ENCODE results near the gene RSPH6A. TPM values are rescaled to one million over a fixed set of nuclear protein-coding genes. Genes with fewer than 3 reads are reported as not detected.

RSPH6A gene
- total RNA-seq, 4 donors from 2014 or later = 0.54 to 3.3 TPM; not detected in 2

- DNase-seq = peak in 2 of 3 donors; percentile 68 to 72
- Histone ChIP-seq H3K36me3 (no peaks in the 10 kb centered on the region), H3K27me3 (no peaks in the 10 kb centered on the region), H3K9me3 (no peaks in the 10 kb centered on the region), H3K4me3 (peak overlapping the region; percentile 50 to 89 (median 84)), H3K4me1 (peaks cover 0 to 54% (median 13%) of the 10 kb centered on the region in 4 donors), H3K27ac (peak overlapping the region; percentile 79 to 99 (median 91))
- no peak for TF ChIP-seq CTCF (IDR thresholded peaks at IDR 0.05)
- peak in 1 of 2 donors; percentile 32 for TF ChIP-seq POLR2A (IDR thresholded peaks at IDR 0.05)
Observed at GRCh38 chr19:45767410-45767880, 47.7 kb downstream of the RSPH6A start.

- H3K4me1 ChIP-seq = peaks cover 0 to 48% (median 13%) of the 10 kb centered on the region in 4 donors
- no peaks in the 10 kb centered on the region for H3K27me3 ChIP-seq
- no peaks in the 10 kb centered on the region for H3K9me3 ChIP-seq
- H3K27ac ChIP-seq = peak overlapping the region; percentile 79 to 99 (median 91)
- DNase-seq = no peak
- peak overlapping the region; percentile 50 to 89 (median 84) for H3K4me3 ChIP-seq
- no peaks in the 10 kb centered on the region for H3K36me3 ChIP-seq
- no peak for TF ChIP-seq CTCF (IDR thresholded peaks at IDR 0.05)
- TF ChIP-seq POLR2A (IDR thresholded peaks at IDR 0.05) = no peak
Observed at GRCh38 chr19:45766869-45767346, 48.2 kb downstream of the RSPH6A start.

GRCh38 chr19:45766296-45766868 lies 48.7 kb downstream of the RSPH6A start:
- H3K36me3 ChIP-seq = no peaks in the 10 kb centered on the region
- no peak for DNase-seq
- TF ChIP-seq CTCF (IDR thresholded peaks at IDR 0.05) = no peak
- no peak for TF ChIP-seq POLR2A (IDR thresholded peaks at IDR 0.05)
- peaks cover 0 to 43% (median 11%) of the 10 kb centered on the region in 4 donors for H3K4me1 ChIP-seq
- peak overlapping the region; percentile 50 to 89 (median 84) for H3K4me3 ChIP-seq
- no peaks in the 10 kb centered on the region for H3K27me3 ChIP-seq
- H3K27ac ChIP-seq = peak overlapping the region; percentile 79 to 99 (median 91)
- no peaks in the 10 kb centered on the region for H3K9me3 ChIP-seq

GRCh38 chr19:45765702-45766295 lies 49.3 kb downstream of the RSPH6A start:
- Histone ChIP-seq H3K36me3 (no peaks in the 10 kb centered on the region), H3K27ac (peak overlapping the region in 1 of 4 donors; percentile 49), H3K27me3 (no peaks in the 10 kb centered on the region), H3K4me1 (peaks cover 0 to 37% (median 10%) of the 10 kb centered on the region in 4 donors), H3K9me3 (no peaks in the 10 kb centered on the region), H3K4me3 (peak overlapping the region in 1 of 4 donors; percentile 89)
- no peak for DNase-seq
- TF ChIP-seq POLR2A (IDR thresholded peaks at IDR 0.05) (no peak), CTCF (IDR thresholded peaks at IDR 0.05) (no peak)

- TF ChIP-seq CTCF (IDR thresholded peaks at IDR 0.05) (no peak), POLR2A (IDR thresholded peaks at IDR 0.05) (no peak)
- Histone ChIP-seq H3K27me3 (no peaks in the 10 kb centered on the region), H3K4me3 (no peak overlapping the region), H3K9me3 (no peaks in the 10 kb centered on the region), H3K27ac (peak overlapping the region in 1 of 4 donors; percentile 49), H3K36me3 (no peaks in the 10 kb centered on the region), H3K4me1 (peaks cover 0 to 36% (median 7%) of the 10 kb centered on the region in 4 donors)
- DNase-seq = no peak
Observed at GRCh38 chr19:45764945-45765701, 50.0 kb downstream of the RSPH6A start.
